SK-N-MC (cell line): ENCODE measurements around the gene DDX46.
"Not testable (repeated sequence)": the region's sequence is repeated elsewhere in the genome, so short reads cannot be mapped to it uniquely, and the experiment has no call there.

Experiments used
- DNase-seq: peaks from one replicate; pipeline ENCODE4 v3.0.0-alpha.2; 2011; ENCODE audit warnings: low read depth, low spot score
- H3K27ac ChIP-seq: fragments of 200-600 bp; sonication (generic); 2 replicates; pipeline ENCODE4 v1.5.1; 2016; ENCODE audit warnings: mixed run types
- H3K36me3 ChIP-seq: fragments of 200-600 bp; sonication (generic); 2 replicates; pipeline ENCODE4 v1.6.1; 2017; ENCODE audit warnings: antibody characterized with exemption, low read length, mixed read lengths; ENCODE audit not compliant: insufficient read depth
- H3K4me3 ChIP-seq: fragments of 200-600 bp; sonication (generic); 2 replicates; pipeline ENCODE4 v1.5.1; 2016
- H3K9ac ChIP-seq: fragments of 200-600 bp; sonication (generic); 2 replicates; pipeline ENCODE4 v1.8.0; 2017; ENCODE audit warnings: mixed run types, mixed read lengths; ENCODE audit not compliant: insufficient read length
- H3K9me3 ChIP-seq: fragments of 200-600 bp; sonication (generic); 2 replicates; pipeline ENCODE4 v1.6.1; 2017; ENCODE audit warnings: low read depth, mild to moderate bottlenecking, antibody characterized with exemption, low read length, moderate library complexity, mixed read lengths
- EZH2 ChIP-seq: fragments of 200-600 bp; sonication (generic); IDR thresholded peaks from one replicate; pipeline ENCODE4 v1.6.1; 2017; ENCODE audit warnings: antibody characterized with exemption
- FOXP2 ChIP-seq: optimal IDR thresholded peaks from 2 replicates; pipeline ENCODE3; 2011; ENCODE audit warnings: mild to moderate bottlenecking, moderate library complexity; ENCODE audit not compliant: insufficient read depth; ENCODE audit errors: extremely low read length, control extremely low read depth
- POLR2AphosphoS5 ChIP-seq: IDR thresholded peaks from 2 replicates; pipeline ENCODE4 v1.6.1; 2012; ENCODE audit warnings: mild to moderate bottlenecking, low read depth, low read length, borderline replicate concordance

The DDX46 gene, protein sequence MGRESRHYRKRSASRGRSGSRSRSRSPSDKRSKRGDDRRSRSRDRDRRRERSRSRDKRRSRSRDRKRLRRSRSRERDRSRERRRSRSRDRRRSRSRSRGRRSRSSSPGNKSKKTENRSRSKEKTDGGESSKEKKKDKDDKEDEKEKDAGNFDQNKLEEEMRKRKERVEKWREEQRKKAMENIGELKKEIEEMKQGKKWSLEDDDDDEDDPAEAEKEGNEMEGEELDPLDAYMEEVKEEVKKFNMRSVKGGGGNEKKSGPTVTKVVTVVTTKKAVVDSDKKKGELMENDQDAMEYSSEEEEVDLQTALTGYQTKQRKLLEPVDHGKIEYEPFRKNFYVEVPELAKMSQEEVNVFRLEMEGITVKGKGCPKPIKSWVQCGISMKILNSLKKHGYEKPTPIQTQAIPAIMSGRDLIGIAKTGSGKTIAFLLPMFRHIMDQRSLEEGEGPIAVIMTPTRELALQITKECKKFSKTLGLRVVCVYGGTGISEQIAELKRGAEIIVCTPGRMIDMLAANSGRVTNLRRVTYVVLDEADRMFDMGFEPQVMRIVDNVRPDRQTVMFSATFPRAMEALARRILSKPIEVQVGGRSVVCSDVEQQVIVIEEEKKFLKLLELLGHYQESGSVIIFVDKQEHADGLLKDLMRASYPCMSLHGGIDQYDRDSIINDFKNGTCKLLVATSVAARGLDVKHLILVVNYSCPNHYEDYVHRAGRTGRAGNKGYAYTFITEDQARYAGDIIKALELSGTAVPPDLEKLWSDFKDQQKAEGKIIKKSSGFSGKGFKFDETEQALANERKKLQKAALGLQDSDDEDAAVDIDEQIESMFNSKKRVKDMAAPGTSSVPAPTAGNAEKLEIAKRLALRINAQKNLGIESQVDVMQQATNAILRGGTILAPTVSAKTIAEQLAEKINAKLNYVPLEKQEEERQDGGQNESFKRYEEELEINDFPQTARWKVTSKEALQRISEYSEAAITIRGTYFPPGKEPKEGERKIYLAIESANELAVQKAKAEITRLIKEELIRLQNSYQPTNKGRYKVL

DNA sequence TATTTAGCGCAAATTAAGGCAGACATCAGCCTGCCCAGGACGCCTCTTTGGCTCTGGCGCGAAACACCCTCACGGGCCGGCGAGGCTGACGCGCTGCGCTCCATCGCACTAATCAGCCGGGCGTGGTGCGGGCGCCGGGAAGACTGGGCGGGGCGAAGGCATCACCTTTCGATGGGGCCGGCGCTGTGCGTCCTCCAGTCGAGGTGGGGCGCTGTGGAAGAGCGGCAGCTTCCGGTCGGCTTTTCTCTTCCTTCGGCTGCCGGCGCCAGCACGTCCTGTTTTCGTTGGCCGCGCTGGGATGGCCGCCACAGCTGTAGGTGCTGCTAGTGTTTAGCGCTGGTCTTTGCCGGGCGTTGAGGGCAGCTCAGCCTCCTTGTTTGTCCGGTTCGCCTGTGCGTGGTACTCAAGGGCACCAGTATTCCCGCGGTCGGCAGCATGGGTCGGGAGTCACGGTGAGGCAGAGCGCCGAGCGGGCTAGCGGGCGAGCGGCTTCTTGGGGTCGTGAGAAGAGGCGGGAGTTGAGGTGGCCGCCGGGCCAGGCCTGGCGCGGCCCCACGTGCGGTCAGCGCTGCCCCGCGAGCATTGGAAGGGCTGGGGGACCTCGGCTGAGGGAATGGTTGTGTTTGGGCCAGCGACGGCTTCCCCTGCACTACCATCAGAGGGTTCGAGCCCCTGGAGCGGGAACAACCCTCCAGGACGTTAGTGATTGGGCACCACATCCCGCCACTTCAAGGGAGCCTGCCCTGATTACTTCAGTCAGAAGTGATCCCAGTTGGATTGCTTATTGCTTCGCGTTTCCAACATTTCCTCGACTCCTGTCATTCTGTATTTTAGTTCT, at the start of gene DDX46:
Gene DDX46, plus strand, starts transcription at position 276 of the 838 bp plus-strand sequence. Its CDS starts 160 bp downstream, at position 436.
- Histone ChIP-seq H3K9me3 (no peaks in the 10 kb centered on the region), H3K4me3 (peak within 1 kb of the TSS; percentile 79), H3K9ac (peak within 1 kb of the TSS; percentile 77), H3K27ac (peak within 1 kb of the TSS; percentile 19; the same call in 1 of the 2 replicates), H3K36me3 (peaks cover 12% of the 10 kb centered on the region)
- TF ChIP-seq EZH2, result no peak
- peak; percentile 69 for TF ChIP-seq FOXP2
- TF ChIP-seq POLR2AphosphoS5, result peak; percentile 97
- peak; percentile 56 for DNase-seq

DNA sequence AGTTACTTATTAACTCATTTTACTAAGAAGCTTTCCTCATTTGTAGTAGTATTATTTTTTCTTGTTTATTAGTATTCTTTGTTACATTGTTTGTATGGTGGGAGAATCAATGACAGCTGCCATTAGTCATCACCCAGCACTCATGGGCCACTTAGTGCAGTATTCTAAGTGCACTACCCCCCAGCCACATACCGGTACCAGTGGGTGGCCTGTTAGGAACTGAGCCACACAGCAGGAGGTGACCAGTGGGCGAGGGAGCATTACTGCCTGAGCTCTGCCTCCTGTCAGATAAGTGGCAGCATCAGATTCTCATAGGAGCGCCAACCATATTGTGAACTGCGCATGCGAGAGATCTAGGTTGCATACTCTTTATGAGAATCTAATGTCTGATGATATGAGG, 44.5 kb upstream of the DDX46 start:
- TF ChIP-seq POLR2AphosphoS5, result no peak
- TF ChIP-seq EZH2, result no peak
- no peak overlapping the region for H3K27ac ChIP-seq
- H3K36me3 ChIP-seq, result peaks cover 27% of the 10 kb centered on the region
- H3K9ac ChIP-seq, result no peak overlapping the region
- H3K9me3 ChIP-seq, result no peaks in the 10 kb centered on the region
- H3K4me3 ChIP-seq, result no peak overlapping the region
- no peak for DNase-seq

DNA sequence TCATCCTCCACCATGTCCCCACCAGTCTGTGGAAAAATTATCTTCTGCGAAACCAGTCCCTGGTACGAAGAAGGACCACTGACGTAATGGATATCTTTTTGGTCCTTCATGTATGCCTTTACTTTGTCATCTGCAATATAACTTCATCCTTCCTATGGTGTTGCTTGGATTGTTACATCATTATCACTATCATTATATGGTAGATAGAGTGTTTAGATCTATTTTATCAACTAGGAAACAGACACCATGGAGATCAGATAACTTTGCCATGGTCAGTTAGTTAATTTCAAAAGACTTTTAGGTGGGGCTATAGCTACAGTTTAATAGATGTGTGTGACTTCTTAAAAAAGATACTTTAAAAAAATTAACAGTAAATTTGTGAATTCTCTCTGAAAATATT, 44.0 kb upstream of the DDX46 start:
- no peaks in the 10 kb centered on the region for H3K9me3 ChIP-seq
- DNase-seq, result no peak
- H3K36me3 ChIP-seq, result peaks cover 28% of the 10 kb centered on the region
- H3K9ac ChIP-seq, result no peak overlapping the region
- no peak overlapping the region for H3K27ac ChIP-seq
- TF ChIP-seq POLR2AphosphoS5 (no peak), FOXP2 (no peak), EZH2 (no peak)
- no peak overlapping the region for H3K4me3 ChIP-seq

DNA sequence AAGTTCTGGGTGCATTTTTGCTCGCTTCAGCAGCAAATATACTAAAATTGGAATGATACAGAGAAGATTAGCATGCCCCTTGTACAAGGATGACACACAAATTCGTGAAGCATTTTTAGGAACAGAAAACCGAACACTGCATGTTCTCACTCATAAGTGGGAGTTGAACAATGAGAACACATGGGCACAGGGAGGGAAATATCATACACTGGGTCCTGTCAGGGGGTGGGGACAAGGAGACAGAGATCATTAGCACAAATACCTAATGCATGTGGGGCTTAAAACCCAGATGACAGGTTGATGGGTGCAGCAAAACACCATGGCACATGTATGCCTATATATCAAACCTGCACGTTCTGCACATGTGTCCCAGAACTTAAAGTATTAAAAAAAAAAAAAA, 43.1 kb upstream of the DDX46 start:
- H3K4me3 ChIP-seq, H3K9ac ChIP-seq, H3K27ac ChIP-seq, H3K9me3 ChIP-seq, DNase-seq: not testable (repeated sequence)
- peaks cover 31% of the 10 kb centered on the region for H3K36me3 ChIP-seq

DNA sequence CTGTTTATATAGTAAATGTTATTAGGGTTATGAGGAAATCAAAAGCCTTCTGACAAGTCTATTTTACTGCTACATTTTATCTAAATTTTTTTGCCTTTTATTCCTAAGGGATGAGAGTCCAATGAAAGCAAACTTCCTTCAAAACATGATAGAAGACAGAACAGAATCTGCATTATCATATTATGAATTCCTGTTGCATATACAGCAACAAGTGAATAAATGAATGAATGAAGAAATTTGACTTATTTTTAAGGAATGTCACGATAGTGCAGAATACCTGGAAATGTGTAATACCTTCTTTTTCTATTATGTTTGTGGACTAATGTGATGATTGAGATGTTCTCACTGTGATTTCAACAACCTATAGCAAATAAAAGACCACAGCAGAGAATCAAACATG, 33.7 kb upstream of the DDX46 start:
- TF ChIP-seq POLR2AphosphoS5 (no peak), EZH2 (no peak), FOXP2 (no peak)
- H3K27ac ChIP-seq, result no peak overlapping the region
- DNase-seq, result no peak
- no peak overlapping the region for H3K4me3 ChIP-seq
- H3K36me3 ChIP-seq, result peaks cover 10% of the 10 kb centered on the region; the same call in 1 of the 2 replicates
- no peaks in the 10 kb centered on the region for H3K9me3 ChIP-seq
- no peak overlapping the region for H3K9ac ChIP-seq

DNA sequence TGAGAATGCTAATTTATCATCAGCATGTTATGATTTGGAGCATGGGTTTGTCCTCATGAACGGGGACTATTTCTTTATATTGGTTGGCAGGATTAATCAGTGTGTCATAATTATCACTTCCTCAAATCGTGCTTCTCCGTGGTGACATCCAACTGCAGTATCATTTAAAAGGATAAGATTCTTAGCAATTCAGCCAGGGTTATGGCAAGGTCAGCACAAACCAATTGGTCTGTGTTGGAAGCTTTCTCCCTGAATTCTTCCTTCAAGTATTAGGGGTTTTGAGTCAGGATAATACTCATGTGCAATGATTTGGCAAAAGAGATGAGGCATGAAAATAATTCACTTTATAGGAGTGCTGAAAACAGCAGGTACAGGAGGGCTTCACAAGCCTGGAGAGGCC, 25.8 kb upstream of the DDX46 start:
- H3K27ac ChIP-seq, result no peak overlapping the region
- TF ChIP-seq EZH2 (no peak), POLR2AphosphoS5 (no peak), FOXP2 (no peak)
- no peak overlapping the region for H3K9ac ChIP-seq
- DNase-seq, result no peak
- no peaks in the 10 kb centered on the region for H3K9me3 ChIP-seq
- H3K4me3 ChIP-seq, result no peak overlapping the region
- no peaks in the 10 kb centered on the region for H3K36me3 ChIP-seq

DNA sequence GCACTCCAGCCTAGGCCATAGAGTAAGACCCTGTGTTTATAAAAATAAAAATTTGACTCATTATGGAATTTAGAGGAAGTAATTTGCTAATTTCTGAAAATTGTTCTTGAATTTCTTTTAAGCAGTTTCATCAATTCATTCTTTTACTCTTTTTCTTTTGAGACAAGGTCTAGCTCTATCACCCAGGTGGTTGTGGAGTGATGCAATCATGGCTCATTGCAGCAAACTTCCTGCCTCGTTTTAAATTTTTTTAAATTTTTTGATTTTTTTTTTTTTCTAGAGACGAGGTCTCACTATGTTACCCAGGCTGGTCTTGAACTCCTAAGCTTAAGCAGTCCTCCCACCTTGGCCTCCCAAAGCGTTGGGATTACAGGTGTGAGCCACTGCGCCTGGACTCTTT, 23.3 kb upstream of the DDX46 start:
- no peak overlapping the region for H3K27ac ChIP-seq
- DNase-seq, result no peak
- H3K9me3 ChIP-seq, result no peaks in the 10 kb centered on the region
- TF ChIP-seq FOXP2 (no peak), POLR2AphosphoS5 (no peak), EZH2 (no peak)
- no peak overlapping the region for H3K9ac ChIP-seq
- H3K4me3 ChIP-seq, result no peak overlapping the region
- H3K36me3 ChIP-seq, result no peaks in the 10 kb centered on the region
